T-helper 1 cell (primary cell): ENCODE measurements around the gene CEP63.
"Not testable (repeated sequence)": the region's sequence is repeated elsewhere in the genome, so short reads cannot be mapped to it uniquely, and the experiment has no call there.

Source experiments
- DNase-seq, 5 donors: peaks; one replicate each; pipeline ENCODE4 v3.0.0-alpha.2; 2012 to 2020

CEP63 gene

DNA sequence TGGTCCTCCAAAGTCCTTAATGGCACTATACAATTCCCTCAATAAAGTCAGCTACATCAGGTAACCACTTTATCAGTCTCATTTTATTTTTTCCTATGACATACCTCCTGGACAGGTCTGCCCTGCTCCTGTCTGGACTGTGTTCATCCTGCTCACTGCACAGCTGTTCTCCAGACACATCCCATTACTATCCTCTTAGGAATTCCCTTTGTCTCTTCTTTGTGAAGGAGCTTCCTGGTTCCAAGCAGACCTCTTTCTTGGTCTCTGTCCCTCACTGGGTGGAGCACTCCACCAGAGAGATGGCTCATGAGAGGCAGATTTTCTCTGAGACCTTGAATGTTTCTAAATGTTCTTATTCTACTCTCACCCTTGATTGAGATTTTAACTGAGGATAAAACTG is 104.9 kb downstream of the CEP63 start:
- no peak for DNase-seq

DNA sequence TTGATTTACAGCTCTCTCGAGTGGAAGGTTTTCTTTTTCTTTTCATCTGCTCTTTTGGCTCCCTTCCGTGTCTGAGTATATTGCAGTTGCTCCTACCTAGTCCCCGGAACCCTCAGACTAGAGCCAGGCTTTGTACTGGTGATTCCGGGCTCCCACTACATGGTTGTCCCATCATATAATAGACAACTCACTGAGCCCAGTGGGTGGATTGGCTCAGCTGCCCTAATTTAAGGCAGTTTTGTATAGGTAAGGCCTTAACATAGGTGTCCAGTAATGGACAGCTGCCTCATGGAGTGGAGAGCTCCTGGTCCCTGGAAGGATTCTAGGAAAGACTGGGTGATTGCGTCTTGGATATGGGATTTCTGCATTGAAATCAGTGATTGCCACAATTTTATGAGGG is 106.9 kb downstream of the CEP63 start:
- DNase-seq: no peak

DNA sequence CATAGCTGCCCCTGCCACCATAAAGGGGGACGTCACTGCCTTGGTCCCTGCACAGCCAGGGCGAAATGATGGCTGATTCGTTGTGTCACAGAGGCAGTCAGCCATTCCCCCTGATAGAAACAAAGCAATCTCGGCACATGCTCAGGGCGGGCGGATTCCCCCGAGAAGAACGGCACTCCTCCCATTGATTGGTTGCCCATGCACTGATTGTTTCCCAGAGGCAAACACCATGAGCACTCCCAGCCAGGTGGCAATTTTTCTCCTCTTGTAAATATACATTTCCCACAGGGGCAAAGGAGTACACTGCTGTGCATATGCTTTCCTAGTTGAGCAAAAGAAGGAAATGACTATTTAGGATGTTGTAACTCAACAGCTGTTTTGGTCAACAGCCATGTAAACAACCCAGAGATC is 108.5 kb downstream of the CEP63 start:
- DNase-seq: no peak

DNA sequence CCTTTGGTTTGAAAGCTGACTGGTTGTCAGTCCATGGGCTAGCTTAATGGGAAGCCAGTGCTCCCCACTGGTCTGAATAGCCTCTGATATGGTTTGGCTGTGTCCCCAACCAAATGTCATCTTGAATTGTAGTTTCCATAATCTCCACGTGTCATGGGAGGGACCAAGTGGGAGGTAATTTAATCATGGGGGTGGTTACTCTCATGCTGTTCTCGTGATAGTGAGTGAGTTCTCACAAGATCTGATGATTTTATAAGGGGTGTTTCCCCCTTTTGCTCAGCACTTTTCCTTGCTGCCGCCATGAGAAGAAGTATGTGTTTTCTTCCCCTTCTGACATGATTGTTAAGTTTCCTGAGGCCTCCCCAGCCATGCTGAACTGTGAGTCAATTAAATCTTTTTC is 109.1 kb downstream of the CEP63 start:
- DNase-seq: not testable (repeated sequence)

DNA sequence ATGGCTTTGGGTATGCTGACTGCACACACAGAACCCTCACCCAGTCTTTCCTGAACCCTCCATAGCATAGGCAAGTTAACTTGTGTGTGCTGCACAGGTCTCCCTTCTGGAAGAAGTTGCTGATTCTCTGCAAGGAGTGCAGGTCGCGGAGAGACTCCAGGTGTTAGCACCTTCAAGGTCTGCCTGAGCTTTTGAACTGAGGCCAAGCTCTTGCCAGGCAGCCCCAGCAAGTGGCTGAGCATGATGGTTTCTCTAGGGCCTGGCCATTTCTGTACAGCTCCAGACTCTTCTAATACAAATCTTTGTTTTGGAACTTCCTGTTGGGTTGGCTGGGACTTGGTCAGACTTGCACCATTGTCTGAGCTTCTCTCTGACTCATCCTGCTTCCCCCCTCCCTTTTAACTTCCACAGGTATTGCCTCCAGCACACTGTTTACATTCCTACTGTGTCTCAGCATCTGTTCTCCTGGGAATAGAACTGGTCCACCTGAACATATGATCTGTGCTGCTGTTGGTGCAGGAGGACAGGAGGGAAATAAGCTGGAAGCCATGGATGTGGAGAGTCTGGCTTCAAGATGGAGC is 111.6 kb downstream of the CEP63 start:
- DNase-seq: no peak

DNA sequence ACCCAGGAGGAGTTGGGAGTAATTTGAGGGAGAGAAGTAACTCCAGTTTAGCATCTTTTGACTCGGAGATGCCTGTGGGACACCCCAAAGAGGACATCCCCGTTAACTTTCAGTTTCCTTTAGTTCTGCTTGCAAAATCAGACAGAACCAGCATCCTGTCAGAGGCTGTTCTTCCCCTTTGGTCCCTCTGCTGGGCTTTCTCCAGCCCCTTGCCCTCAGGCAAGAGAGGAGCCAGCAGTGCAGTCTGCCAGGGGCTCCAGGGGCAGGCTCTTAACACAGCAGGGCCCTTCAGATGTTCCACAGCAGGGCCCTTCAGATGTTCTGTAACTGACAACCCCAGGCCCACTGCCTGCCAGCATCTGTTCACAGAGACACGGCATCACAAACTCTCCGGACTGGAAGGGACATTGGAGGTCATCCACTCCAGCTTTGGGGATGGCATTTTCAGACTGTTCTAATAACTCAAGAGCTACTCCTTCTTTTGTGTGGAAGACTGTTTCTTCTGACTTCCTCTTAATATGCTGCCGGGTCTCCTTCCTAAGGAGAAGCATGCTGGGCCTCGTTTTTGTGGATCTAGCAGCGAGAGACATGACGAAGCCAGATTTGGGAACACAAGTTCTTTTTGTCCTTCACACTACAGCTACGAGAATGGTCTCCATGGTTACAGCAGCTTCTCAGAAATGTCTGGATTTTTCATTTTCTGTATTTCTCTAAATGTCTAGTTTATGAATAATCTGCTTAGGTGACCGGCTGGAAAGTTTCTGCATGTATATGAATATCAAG is 113.1 kb downstream of the CEP63 start:
- no peak for DNase-seq

DNA sequence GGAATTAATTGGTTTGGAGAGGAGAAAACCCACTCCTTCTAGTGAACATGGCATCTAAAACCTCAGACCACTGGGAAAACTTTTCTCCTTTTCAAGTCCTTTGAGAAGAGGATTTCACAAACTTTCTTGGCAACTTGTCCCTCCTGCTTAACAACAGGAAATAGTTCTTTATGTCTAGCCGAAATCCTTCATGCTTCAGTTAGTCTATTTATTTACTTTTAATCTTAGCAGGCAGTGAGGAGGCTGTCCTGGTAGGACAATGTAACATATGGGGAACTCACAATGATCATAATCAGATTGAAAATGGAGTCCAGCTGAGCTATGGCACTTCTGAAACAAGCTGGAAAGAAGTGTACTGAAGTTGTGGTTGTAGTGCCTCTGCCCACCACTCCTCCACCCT is 114.3 kb downstream of the CEP63 start:
- no peak for DNase-seq

DNA sequence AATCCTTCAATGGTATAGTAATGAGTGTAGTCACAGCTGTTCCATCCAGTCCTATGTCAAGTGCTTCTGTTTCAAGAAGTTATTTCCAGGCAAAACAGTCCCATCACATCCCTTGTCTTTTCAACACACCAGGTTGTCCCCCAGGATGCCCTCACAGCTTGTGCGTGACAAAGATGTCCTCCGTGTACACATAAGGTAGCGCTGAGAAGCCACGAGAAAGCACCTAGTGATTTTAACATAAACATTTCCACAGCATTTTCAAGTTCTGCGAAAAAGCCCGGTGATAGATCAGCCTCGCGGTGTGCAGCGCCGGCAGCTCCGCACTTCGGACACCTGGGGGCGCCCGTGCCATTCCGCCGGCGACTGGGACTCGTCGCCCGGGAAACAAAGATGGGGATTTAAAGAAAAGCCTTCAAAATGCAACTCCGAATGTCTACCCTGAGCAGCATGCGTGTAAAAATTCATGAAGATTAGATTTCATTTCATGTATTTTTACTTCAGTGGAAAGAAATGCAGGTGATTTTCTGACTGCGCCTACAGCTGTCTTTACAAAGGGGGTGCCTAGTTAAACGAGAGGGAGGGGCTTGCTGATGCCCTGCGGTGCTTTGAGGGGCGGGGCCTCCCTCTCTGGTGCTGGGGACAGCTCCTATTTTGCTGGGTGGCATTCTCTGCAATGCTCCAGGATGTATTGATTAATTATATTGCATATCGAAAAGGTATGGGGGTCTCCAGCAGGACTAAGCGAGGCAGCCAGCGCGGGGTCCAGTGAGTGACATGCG is 115.0 kb downstream of the CEP63 start:
- peak in 3 of 5 donors; percentile 16 to 48 (median 37) for DNase-seq

DNA sequence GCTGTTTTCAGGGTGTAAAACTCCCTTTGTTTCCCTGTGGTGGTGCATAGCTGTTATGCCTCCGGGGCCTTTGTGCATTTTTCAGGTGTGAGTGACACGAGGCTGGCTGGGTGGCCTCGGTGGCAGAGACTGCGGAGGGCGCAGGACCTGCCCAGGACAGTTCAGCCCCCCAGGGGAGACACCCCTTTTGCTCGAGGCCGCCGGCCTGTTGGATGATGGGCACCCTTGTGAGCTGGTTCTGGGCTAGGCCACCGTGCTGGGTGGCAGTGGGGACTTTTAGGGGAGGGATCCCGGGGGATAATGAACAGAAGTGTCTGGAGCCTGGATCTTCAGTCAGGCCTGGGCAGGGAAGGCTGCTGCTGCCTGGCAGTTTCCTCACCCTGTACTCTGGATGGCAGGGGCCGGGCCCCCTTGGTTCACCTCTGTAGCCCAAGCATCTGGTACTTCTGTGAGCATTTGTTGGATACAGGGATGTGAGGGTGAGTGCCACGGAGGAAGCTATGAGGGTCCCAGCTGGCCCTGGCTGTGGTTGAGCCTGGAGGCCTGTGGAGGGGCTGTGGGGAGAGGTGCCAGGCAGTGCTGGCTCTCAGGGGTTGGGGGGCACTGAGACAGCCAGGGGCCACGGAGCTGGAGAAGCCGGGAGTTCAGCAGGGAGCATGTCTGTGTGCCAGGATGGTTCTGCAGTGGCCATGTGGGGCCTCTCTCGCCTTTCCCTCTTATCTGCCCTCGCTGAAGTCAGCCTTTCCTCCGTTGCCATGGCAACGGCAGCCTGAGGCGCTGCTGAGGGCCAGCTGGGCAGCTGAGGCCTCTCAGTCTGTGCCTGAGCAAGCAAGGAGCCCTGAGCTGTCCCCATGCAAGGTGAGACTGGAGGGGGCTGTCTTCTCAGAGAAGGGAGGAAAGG is 115.9 kb downstream of the CEP63 start:
- DNase-seq: no peak

DNA sequence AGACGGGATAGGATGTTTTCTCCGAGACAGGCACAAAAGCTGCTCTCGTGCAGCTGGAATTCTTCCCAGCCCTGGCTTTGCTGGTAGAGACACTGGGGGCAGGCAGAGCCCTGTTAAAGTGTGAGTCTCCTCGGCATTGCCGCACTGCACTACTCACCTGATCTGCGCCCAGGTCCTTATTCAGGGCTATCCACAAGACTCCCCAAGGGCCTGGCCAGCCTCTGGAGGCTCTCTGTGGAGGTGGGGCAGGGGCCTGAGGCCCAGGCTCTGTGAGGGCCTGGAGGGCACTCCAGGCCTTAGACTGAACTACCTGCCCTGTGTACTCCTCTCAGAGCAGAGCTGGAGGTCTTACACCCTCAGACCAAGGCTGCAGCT is 116.6 kb downstream of the CEP63 start:
- DNase-seq: no peak

DNA sequence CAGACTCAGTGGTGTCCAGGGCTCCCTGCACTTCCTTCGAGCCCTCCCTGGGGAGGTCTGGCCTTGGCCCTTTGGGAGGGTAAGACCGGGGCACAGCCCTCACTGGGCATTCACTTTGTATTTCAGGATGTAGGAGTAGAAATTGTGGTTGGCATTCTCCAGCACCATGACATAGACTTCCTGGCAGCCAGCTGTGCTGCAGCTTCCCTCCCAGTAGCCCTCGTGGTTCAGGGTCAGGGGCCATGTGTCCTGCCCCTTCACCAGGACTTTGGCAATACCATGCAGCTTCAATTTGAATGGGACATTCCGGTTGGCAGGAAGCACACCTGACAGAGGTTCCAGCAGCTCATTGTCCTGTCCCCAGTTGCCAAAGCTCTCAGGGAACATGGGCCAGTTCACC is 117.6 kb downstream of the CEP63 start:
- no peak for DNase-seq

DNA sequence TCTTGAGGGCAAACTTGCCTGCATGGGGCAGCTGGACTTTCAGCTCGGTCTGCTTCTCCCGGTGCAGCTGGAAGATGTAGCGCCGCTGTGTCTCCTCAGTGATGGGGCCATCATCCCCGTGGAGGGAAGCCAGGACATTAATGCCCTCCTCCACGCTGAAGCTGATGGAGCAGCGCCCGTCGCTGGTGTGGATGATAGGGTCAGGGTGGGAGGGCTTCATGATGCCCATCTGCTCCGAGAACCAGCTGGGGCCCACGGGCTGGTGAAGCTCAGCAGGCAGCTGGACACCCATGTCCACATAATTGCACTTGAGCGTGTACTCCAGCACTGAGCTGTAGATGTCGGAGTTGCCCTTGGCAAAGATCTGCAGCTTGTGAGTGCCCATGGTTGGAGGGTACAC is 118.1 kb downstream of the CEP63 start:
- no peak for DNase-seq

DNA sequence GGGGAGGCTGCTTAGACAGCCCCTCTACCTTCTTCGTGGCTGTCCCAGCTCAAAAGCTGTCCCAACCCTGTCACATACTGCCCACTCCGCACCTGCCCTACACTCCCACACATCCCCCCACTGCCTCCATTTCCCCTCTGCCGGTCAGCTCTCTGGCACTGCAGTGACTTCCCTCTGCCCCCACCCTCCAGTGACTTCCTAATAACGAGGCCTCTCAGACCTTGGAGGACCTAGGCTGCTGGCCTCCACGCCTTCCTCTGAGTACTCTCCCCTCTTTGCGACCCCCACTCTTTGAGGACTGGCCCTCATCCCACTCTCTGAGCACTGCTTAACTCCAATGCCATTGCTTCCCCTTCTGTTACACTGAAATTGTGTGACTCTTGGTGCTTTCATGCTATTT is 119.7 kb downstream of the CEP63 start:
- DNase-seq: no peak

DNA sequence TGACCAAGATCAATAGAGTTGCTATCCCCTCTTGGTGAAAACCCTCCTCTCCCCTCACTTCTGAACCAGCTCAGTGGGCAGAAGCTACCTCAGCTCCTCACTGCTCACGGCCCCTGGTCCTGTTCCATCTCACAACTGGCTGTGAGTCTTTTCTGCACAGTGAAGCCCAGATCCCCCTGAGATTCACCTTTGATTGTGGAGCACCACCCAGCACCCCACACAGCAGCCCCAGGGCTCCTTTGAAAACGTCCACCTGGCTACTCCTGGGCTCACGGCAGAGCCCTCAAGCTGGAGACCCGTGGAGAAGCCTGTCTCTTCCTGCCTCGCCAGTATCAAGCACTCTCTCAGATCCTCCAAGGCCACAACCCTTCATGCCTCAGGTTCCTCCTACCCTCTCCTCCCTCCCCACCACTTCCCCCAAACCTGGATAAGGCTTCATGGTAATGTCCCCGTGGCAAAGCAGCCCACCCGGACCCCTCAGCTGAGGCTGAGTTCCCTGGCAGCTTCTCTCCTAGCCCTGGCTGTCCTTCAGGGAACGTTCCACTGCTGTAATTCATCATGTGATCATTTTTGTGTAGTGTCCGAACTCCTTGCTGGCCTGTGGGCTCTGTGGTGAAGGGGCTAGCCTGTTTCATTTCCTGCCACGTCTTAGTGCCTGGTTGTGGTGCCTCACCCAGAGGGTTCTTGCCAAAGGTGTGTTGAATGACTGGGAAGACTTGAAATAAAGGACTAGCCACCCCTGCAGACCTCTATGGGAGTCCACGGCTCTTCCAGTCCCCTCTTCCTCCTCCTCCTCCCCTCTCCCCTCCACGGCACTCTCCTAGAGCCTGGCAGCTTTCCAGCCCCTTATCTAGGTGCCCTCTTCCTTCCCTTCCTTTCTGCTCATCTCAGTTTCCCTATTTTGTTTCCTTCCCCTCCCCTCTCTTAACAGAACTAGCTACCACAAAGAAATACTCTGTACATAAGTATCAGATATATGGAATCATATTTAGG is 120.5 kb downstream of the CEP63 start:
- DNase-seq: no peak

DNA sequence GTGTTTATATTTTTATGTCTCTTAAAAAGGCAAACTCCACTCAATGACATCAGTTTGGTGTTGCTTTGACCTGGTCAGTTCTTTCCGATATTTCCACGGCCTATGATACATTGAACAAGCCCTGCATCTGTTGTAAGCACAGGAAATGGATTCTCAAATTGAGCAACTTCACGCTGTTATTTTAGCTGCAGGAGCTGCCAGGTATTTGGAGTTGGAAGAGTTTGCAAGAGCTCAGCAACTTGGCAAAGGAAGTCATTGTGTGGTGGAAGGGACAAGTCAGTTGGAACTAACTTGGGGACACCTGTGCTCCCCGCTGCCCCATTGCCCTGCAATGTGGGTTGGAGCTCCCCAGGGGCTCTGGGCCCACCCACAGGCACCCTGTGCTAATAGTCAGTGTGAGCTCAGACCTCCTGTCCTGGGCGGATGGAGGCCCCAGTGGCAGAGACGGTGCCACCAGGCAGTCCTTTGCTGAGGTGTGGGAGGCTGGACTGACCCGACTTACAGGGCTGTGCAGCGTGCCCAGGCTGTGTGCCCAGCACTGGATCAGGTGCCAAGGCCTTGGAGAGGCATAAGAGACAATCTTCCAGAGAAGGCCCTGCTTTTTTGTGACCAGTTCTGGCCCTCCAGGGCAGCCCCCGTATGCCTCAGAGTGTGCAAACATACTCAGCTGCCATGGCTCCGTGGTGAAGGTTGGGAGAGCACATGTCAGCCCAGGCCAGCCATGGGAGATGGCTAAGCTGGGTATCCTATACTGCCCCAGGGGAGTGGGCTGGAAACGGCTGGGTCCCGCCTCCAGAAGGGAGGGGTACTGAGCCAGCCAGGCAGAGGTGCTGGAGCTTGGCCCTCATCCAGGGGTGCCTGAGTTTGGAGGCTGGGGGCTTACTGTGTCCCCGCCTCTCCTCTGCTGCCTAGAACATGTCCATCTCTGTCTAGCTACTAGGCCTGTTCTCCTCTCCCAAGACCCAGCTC is 121.5 kb downstream of the CEP63 start:
- no peak for DNase-seq

DNA sequence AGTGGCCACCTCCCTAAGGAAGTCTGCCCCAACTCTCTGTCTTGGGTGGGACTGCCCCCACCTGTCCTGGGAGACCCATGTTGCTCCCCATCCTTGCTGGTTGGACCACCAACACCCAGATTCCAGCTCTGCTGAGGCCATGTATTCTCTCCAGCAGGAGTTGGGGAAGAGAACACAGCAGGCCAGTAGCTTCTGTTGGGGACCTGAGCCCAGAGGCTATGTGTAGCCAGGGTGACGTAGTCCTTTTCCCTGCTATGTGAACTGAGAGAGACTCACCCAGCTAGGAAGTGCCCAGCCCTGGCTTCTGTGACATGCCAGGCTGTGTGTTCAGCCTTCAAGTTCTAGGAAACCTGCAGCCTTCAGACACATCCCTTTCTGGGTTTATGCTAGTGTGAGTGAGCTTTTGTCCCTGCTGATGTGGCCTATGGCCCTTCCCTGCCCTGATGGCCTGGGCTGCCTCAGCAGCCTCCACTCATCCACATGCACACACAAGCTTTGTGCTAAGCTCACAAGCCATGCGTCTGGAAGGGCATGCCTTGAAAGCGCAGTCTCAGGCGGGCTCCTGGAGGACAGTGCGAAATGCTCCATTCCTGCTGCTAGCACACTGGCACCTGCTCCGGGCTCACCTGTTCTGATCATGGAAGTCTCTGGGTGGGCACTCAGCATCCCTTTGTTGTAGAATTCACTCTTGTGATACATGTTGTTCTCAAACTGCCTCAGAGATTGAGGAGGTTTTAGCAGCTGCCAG is 122.3 kb downstream of the CEP63 start:
- DNase-seq: no peak

DNA sequence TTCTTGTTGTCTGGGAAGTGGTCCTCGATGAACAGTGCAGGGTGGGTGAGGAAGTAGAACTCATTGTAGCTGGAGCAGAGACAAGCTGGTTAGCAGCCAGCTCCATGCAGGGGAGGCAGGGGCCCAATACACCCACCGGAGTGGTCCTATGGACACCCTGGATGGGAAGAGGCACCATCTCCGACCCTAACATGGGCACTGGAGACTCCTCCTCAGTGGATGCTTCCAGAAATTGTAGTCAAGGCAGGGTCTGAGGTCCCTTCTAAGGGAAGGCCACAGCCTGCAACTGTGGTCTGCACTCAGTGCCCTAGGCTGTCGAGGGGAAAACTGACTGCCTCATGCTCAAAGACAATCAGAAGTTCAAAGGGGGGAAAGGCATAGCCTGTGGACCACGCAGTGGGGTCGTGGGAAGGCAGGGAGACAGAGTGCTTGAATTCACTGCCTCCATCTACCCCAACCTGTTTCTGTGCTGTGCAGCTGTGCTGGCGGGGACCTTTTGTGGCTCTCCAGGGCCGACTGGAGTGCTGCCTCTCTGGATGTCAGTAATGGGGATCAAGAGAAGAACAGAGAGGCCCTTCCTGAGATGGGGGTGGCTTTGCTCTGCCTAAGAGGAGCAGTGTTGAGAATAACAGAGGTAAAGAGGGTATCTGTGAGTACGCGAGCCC is 123.0 kb downstream of the CEP63 start:
- DNase-seq: no peak

DNA sequence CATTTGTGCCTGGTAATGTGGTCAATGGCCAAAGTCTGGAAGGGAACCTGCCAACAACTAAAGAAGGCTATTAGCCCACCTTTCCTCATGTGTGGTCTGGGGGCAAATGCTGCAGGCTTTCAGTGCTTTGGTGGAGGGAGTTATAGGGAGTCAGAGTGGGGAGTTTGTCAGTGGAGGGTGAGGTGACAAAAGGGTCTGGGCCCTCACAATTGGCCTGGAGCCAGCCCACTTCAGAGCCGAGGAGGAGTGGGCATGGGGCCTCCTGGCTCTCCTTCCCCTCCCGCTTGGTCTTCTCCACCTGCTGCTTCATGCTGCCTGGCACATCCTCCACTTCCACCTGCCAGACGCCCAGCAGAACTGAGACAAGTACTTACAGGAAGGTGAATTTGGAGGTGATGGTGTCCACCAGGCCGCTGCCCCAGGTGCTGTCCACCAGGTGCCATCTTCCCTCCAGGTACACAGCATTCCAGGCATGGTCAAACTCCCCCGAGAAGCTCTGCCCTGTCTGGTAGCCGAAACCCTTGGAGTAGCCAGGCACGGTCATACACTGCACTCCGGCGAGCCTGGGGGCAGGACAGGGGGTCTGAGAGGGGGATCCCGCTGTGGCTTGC is 124.1 kb downstream of the CEP63 start:
- DNase-seq: no peak
